ENCODE data around the gene AMY2B. TPM values are rescaled to one million over a fixed set of nuclear protein-coding genes. Genes with fewer than 3 reads are reported as not detected.

AMY2B gene
- total and polyA plus RNA-seq, 2 of the 8 experiments (the other 6 are each of a cell fraction or from before 2014, with no cell fraction given) = 2.0 to 2.1 TPM

Other genes with a start within 250 kb of the AMY2B start
- gene RNPC3, start 45.9 kb upstream of the AMY2B start, total RNA-seq (2021; fragmentation: NEBNext Ultra II Directional; extraction: Animal tissue kit (Norgen Biotek cat#: 25700)) = 12.0 and 12.8 TPM in 2 replicates
- 10.8 and 10.9 TPM in 2 replicates for gene RNPC3, start 45.9 kb upstream of the AMY2B start, polyA plus RNA-seq (2011; rRNA removed)
- gene AMY2A, start 45.8 kb downstream of the AMY2B start, total RNA-seq (2021; fragmentation: NEBNext Ultra II Directional; extraction: Animal tissue kit (Norgen Biotek cat#: 25700)) = not detected in 2 replicates
- not detected in 2 replicates for gene AMY2A, start 45.8 kb downstream of the AMY2B start, polyA plus RNA-seq (2011; rRNA removed)
- not detected in 2 replicates for gene AMY1A, start 84.2 kb downstream of the AMY2B start, total RNA-seq (2021; fragmentation: NEBNext Ultra II Directional; extraction: Animal tissue kit (Norgen Biotek cat#: 25700))
- not detected in 2 replicates for gene AMY1A, start 84.2 kb downstream of the AMY2B start, polyA plus RNA-seq (2011; rRNA removed)
- gene AMY1B, start 124.6 kb downstream of the AMY2B start, total RNA-seq (2021; fragmentation: NEBNext Ultra II Directional; extraction: Animal tissue kit (Norgen Biotek cat#: 25700)) = not detected in 2 replicates
- gene AMY1B, start 124.6 kb downstream of the AMY2B start, polyA plus RNA-seq (2011; rRNA removed) = not detected in 2 replicates
- not detected in 2 replicates for gene AMY1C, start 178.3 kb downstream of the AMY2B start, total RNA-seq (2021; fragmentation: NEBNext Ultra II Directional; extraction: Animal tissue kit (Norgen Biotek cat#: 25700))
- not detected in 2 replicates for gene AMY1C, start 178.3 kb downstream of the AMY2B start, polyA plus RNA-seq (2011; rRNA removed)